Measurements from ENCODE around the gene PSMG3.

Gene PSMG3

GRCh38 chr7:1602386-1602785 lies 32.6 kb upstream of the PSMG3 start:
- no peaks in the 10 kb centered on the region for H3K4me1 Mint-ChIP-seq (ENCODE audit: low read depth)
- intact Hi-C loops (cut with micrococcal nuclease), result no loop called here

GRCh38 chr7:1601956-1602355 lies 32.1 kb upstream of the PSMG3 start:
- Mint-ChIP-seq H3K27me3 (peaks cover 16% of the 10 kb centered on the region), H3K27ac (no peak overlapping the region), H3K36me3 (ENCODE audit: low read depth) (no peaks in the 10 kb centered on the region), H3K4me3 (no peak overlapping the region), H3K9me3 (peaks cover 10% of the 10 kb centered on the region), H3K4me1 (ENCODE audit: low read depth) (no peaks in the 10 kb centered on the region)
- intact Hi-C loops (cut with micrococcal nuclease), result no loop called here

More at GRCh38 chr7:1602386-1602785, 32.6 kb upstream of the PSMG3 start:
- H3K36me3 Mint-ChIP-seq (ENCODE audit: low read depth), result no peaks in the 10 kb centered on the region
- H3K9me3 Mint-ChIP-seq, result peaks cover 10% of the 10 kb centered on the region
- no peak overlapping the region for H3K4me3 Mint-ChIP-seq
- H3K27me3 Mint-ChIP-seq, result peaks cover 18% of the 10 kb centered on the region
- H3K27ac Mint-ChIP-seq, result no peak overlapping the region

- peaks cover 10% of the 10 kb centered on the region for H3K9me3 Mint-ChIP-seq
- no peak overlapping the region for H3K27ac Mint-ChIP-seq
- no peaks in the 10 kb centered on the region for H3K36me3 Mint-ChIP-seq (ENCODE audit: low read depth)
- H3K4me1 Mint-ChIP-seq (ENCODE audit: low read depth), result no peaks in the 10 kb centered on the region
- H3K27me3 Mint-ChIP-seq, result peaks cover 9% of the 10 kb centered on the region
- no peak overlapping the region for H3K4me3 Mint-ChIP-seq
- intact Hi-C loops (cut with micrococcal nuclease), result no loop called here
These were observed 30.0 kb upstream of the PSMG3 start for GRCh38 chr7:1599640-1600395.

- H3K27ac Mint-ChIP-seq, result no peak overlapping the region
- H3K4me3 Mint-ChIP-seq, result no peak overlapping the region
- H3K27me3 Mint-ChIP-seq, result peaks cover 9% of the 10 kb centered on the region
- intact Hi-C loops (cut with micrococcal nuclease), result no loop called here
- no peaks in the 10 kb centered on the region for H3K4me1 Mint-ChIP-seq (ENCODE audit: low read depth)
- peaks cover 10% of the 10 kb centered on the region for H3K9me3 Mint-ChIP-seq
- no peaks in the 10 kb centered on the region for H3K36me3 Mint-ChIP-seq (ENCODE audit: low read depth)
These were observed 29.3 kb upstream of the PSMG3 start for GRCh38 chr7:1598961-1599639.

- Mint-ChIP-seq H3K9me3 (peaks cover 10% of the 10 kb centered on the region), H3K4me1 (ENCODE audit: low read depth) (no peaks in the 10 kb centered on the region), H3K27ac (no peak overlapping the region), H3K36me3 (ENCODE audit: low read depth) (no peaks in the 10 kb centered on the region), H3K27me3 (peaks cover 11% of the 10 kb centered on the region), H3K4me3 (no peak overlapping the region)
- intact Hi-C loops (cut with micrococcal nuclease), result no loop called here
These were observed 28.5 kb upstream of the PSMG3 start for GRCh38 chr7:1598286-1598685.

- H3K27ac Mint-ChIP-seq, result no peak overlapping the region
- no peak overlapping the region for H3K4me3 Mint-ChIP-seq
- H3K9me3 Mint-ChIP-seq, result peaks cover 10% of the 10 kb centered on the region
- no peaks in the 10 kb centered on the region for H3K4me1 Mint-ChIP-seq (ENCODE audit: low read depth)
- intact Hi-C loops (cut with micrococcal nuclease), result no loop called here
- peaks cover 16% of the 10 kb centered on the region for H3K27me3 Mint-ChIP-seq
- no peaks in the 10 kb centered on the region for H3K36me3 Mint-ChIP-seq (ENCODE audit: low read depth)
These were observed 28.0 kb upstream of the PSMG3 start for GRCh38 chr7:1597791-1598190.

GRCh38 chr7:1597066-1597760 lies 27.4 kb upstream of the PSMG3 start:
- Mint-ChIP-seq H3K27ac (no peak overlapping the region), H3K9me3 (peaks cover 10% of the 10 kb centered on the region), H3K4me3 (no peak overlapping the region), H3K27me3 (peaks cover 22% of the 10 kb centered on the region), H3K36me3 (ENCODE audit: low read depth) (no peaks in the 10 kb centered on the region), H3K4me1 (ENCODE audit: low read depth) (no peaks in the 10 kb centered on the region)
- intact Hi-C loops (cut with micrococcal nuclease), result no loop called here

- Mint-ChIP-seq H3K27ac (no peak overlapping the region), H3K36me3 (ENCODE audit: low read depth) (no peaks in the 10 kb centered on the region), H3K4me3 (no peak overlapping the region), H3K4me1 (ENCODE audit: low read depth) (no peaks in the 10 kb centered on the region), H3K27me3 (peaks cover 30% of the 10 kb centered on the region), H3K9me3 (peaks cover 10% of the 10 kb centered on the region)
- intact Hi-C loops (cut with micrococcal nuclease), result no loop called here
These were observed 26.6 kb upstream of the PSMG3 start for GRCh38 chr7:1596181-1597043.

- no peaks in the 10 kb centered on the region for H3K4me1 Mint-ChIP-seq (ENCODE audit: low read depth)
These were observed 25.8 kb upstream of the PSMG3 start for GRCh38 chr7:1595636-1596035.

GRCh38 chr7:1595027-1595426 lies 25.2 kb upstream of the PSMG3 start:
- Mint-ChIP-seq H3K4me1 (ENCODE audit: low read depth) (no peaks in the 10 kb centered on the region), H3K27ac (no peak overlapping the region), H3K9me3 (peaks cover 10% of the 10 kb centered on the region), H3K36me3 (ENCODE audit: low read depth) (no peaks in the 10 kb centered on the region), H3K27me3 (peaks cover 37% of the 10 kb centered on the region), H3K4me3 (no peak overlapping the region)
- intact Hi-C loops (cut with micrococcal nuclease), result no loop called here

More at GRCh38 chr7:1595636-1596035, 25.8 kb upstream of the PSMG3 start:
- intact Hi-C loops (cut with micrococcal nuclease), result no loop called here
- Mint-ChIP-seq H3K27ac (no peak overlapping the region), H3K9me3 (peaks cover 10% of the 10 kb centered on the region), H3K36me3 (ENCODE audit: low read depth) (no peaks in the 10 kb centered on the region), H3K4me3 (no peak overlapping the region), H3K27me3 (peaks cover 32% of the 10 kb centered on the region)

- H3K9me3 Mint-ChIP-seq, result peaks cover 19% of the 10 kb centered on the region
- intact Hi-C loops (cut with micrococcal nuclease), result no loop called here
- no peaks in the 10 kb centered on the region for H3K36me3 Mint-ChIP-seq (ENCODE audit: low read depth)
- H3K27me3 Mint-ChIP-seq, result peaks cover 43% of the 10 kb centered on the region
- no peaks in the 10 kb centered on the region for H3K4me1 Mint-ChIP-seq (ENCODE audit: low read depth)
- no peak overlapping the region for H3K4me3 Mint-ChIP-seq
- H3K27ac Mint-ChIP-seq, result no peak overlapping the region
These were observed 24.1 kb upstream of the PSMG3 start for GRCh38 chr7:1593904-1594421.

GRCh38 chr7:1593091-1593866 lies 23.4 kb upstream of the PSMG3 start:
- H3K27me3 Mint-ChIP-seq, result peaks cover 50% of the 10 kb centered on the region

More at GRCh38 chr7:1593091-1593866, 23.4 kb upstream of the PSMG3 start:
- H3K4me3 Mint-ChIP-seq, result no peak overlapping the region
- H3K4me1 Mint-ChIP-seq (ENCODE audit: low read depth), result no peaks in the 10 kb centered on the region
- no peak overlapping the region for H3K27ac Mint-ChIP-seq
- intact Hi-C loops (cut with micrococcal nuclease), result no loop called here
- peaks cover 20% of the 10 kb centered on the region for H3K9me3 Mint-ChIP-seq
- H3K36me3 Mint-ChIP-seq (ENCODE audit: low read depth), result no peaks in the 10 kb centered on the region
